ENCODE data around the gene TALDO1.

The TALDO1 gene

DNA sequence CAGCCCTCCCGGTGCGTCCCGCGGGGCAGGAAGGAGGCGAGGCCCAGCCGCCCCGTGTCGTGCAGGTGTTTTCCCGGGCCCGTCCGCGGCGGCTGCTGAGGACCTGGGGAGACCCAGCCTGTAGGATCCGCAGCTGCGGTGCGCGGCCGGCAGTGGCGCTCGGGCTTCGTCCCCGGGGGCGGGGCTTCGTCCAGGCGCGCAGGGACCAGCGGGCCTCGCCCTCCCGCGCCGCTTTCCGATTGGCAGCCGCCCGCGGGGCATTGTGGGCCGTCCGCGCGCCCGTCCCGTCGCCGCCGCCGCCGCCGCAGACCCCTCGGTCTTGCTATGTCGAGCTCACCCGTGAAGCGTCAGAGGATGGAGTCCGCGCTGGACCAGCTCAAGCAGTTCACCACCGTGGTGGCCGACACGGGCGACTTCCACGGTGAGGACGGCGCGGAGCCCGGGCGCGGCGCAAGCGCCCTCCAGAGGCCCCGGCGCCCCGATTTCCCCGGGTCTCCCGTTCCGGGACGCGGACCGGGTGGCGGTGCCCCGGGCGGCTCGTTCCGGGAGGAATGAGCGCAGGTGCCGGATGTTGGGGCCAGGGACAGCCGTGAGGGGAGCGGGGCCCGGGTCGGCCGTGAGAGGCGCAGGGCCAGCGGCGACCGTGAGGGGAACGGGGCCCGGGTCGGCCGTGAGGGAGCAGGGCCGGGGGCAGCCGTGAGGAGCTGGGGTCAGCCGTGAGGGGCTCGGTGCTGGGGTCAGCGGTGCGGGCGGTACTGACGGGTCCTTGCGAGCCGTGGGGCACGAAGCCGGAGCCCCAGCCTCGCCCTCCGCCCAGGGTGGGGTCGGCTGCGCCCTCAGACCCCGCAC is at the start of gene TALDO1:
TSS of gene TALDO1 (plus strand) at position 307 of the 849 bp plus-strand sequence. CDS start at position 325, 18 bp downstream.
- no peak for DNase-seq (ENCODE audit: low read depth)

DNA sequence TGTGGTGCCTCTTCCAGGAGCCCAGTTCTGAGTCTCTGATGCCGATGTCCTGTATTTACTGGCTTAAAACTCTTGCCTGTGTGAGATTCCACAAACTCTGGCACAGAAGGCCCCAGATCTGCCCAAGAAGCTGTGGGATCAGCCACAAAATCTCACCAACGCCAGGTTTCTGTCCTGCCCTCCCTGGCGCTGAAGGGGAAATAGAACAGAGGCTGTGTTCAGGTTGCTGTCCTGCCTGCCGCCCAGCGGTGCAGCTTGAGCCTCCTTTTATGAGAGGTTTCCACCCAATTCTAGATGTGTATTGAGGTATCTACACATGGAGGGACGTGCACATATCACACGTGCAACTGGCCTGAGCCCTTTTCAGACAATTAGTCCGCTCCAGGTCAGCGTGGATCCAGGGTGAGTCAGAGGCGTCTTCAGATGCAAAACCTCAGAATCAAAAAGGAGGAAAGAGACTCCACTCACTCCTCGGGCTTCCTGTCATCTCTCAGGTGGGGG is 49.4 kb upstream of the TALDO1 start:
- no peak for DNase-seq (ENCODE audit: low read depth)

- DNase-seq (ENCODE audit: low read depth): no peak
Measured at GRCh38 chr11:698493-699115, 48.7 kb upstream of the TALDO1 start.

DNA sequence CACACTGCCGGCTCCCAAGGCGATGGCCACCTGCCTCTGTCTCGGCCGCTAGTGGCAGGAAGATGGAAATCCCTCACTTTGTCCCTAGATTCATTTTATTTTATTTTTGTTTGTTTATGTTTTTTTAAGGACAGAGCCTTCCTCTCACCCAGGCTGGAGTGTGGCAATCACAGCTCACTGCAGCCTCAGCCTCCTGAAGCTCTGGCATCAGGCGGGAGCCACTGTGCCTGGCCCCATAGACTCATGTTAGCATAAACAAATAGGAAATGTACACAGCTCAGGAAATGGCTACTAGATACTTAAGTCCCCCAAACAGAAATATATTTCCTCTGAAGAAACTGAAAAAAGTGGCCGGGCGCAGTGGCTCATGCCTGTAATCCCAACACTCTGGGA is 48.2 kb upstream of the TALDO1 start:
- no peak for DNase-seq (ENCODE audit: low read depth)

DNA sequence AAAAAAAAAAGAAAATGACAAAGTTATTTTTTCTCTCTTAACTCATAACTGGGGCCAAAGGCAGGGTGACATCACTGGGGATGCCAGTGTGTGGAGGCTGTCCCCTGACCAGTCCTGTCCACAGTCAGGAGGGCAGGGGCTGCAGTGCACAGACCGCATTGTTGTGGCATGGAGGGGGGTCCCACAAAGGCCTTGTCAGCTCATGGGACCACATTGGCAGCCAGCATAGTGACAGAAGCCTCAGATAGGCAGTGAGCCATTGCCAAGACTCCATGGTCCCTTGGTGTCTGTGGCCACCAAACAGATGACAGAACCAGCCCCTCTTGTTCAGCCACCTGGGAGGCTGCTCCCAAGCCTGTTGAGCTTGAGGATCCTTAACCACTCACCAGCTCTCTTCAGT is 47.5 kb upstream of the TALDO1 start:
- DNase-seq (ENCODE audit: low read depth): no peak

GRCh38 chr11:701741-702461 is 45.4 kb upstream of the TALDO1 start:
- DNase-seq (ENCODE audit: low read depth): no peak

DNA sequence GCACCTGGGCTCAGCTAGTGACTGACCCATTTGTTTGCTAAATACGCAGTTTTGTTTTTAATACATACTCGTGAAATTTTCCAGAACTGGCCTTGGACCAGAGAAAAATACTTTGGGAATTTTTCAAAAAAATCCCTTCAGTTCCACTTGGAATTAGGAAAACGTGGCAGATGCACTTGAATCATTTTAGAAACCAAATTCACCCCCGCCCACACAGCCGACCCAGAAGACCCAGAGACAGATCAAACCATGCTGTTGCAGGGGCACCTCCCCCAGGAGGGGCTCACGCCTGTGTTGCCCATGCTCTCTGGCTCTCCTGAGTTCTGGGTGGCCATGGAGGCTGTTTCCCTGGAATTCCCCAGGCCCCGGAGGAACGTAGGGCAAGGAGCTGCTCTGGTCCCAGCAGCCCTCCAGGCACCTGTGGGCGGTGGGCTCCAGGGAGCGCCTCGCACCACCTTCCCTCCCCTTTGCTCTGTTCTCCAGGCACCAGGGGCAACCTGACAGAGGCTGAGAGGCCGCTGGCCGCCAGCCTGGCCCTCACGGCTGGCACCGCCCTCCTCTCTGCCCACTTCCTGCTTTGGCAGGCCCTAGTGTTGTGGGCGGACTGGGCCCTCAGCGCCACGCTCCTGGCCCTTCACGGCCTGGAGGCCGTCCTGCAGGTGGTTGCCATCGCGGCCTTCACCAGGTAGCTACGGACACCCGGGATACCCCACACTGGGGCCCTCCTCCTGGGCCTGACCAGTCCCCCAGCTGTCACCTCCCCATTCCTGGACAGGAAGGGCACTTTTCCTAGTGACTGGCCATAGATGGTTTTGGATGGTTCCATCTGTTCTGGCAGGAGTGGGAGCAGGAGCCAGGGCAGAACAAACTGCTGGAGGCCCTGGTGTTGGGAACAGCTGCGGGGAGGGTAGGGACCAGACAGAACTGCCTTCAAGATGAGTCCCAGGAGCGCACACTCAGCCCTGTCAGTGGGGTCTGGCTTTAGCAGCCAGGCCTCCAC is 44.5 kb upstream of the TALDO1 start:
- DNase-seq (ENCODE audit: low read depth): no peak

DNA sequence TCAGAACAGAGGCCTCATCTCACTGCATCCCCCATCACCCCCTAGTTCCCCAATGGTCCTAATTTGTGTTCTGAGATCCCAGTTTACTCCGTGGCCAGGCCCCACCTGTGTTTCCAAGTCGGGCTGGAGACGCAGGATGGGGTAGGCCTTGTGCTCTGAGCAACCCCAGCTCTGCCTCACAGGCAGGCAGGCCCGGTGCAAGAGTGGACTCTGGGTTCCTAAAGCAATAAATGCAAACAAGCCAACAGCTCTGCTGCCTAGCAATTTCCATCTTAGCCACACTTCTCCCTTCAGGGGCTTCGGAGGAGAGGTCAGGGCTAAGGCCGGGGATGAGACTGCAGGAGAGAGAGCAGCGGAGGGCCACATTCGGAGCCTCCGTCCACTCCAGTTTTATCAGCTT is 43.8 kb upstream of the TALDO1 start:
- DNase-seq (ENCODE audit: low read depth): no peak

DNA sequence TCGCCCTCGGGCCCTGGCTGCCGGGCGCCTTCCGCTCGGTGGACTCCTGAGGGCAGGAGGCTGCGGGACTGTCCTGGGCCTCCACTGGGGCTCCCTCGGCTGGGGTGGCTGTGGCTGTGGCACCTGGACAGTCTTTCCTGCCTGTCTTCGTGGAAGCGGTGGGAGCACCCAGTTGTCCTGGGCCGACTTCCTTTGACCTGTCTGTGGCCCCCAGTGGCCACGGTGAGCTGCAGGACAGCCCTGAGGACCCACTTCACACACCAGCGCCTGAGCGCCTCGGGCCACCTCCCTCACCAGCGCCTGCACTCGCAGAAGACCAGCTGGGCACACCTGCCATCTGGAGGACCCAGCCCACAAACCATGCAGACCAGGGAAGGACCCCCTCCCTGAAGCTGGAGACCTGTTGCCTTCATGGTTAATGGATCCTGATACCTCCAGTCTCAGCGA is 43.0 kb upstream of the TALDO1 start:
- DNase-seq (ENCODE audit: low read depth): no peak

GRCh38 chr11:704781-705645 is 42.3 kb upstream of the TALDO1 start:
- no peak for DNase-seq (ENCODE audit: low read depth)

DNA sequence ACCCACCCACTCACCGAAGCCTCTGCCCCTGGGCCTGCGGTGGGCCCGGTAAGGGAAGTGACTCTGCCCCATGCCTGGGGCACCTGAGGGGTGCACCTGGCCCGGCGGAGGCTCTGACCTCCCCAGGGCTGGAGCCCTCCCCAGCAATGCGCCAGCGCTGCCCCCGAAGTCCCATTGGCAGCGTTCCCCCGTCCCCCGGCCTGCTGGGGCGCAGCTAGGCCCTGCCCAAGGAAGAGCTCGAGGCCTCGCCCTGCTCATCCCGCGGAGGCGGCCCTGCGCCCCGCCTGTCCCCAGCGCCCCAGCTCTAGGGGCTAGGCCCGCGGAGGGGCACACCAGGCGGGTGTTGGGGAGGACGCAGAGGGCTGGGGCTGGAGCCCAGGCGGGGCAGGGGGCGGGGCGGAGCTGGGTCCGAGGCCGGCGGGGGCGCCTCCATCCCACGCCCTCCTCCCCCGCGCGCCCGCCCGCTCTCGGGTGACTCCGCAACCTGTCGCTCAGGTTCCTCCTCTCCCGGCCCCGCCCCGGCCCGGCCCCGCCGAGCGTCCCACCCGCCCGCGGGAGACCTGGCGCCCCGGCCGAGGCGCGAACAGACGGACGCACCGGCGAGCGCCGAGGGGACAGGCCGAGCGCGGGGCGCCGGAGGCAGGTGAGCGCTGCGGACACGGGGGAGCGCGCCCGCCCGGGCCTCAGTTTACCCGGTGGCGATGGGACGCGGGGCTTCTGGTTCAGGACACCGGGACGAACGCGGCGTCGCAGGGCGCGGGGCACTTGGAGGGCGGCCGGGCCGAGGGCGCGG is 41.4 kb upstream of the TALDO1 start, which contains the start of gene EPS8L2:
TSS of gene EPS8L2 (plus strand) at position 586 of the 793 bp plus-strand sequence. CDS start 3,177 bp downstream, outside the sequence.
- DNase-seq (ENCODE audit: low read depth): no peak

GRCh38 chr11:706439-706956 is 40.8 kb upstream of the TALDO1 start:
- no peak for DNase-seq (ENCODE audit: low read depth)

DNA sequence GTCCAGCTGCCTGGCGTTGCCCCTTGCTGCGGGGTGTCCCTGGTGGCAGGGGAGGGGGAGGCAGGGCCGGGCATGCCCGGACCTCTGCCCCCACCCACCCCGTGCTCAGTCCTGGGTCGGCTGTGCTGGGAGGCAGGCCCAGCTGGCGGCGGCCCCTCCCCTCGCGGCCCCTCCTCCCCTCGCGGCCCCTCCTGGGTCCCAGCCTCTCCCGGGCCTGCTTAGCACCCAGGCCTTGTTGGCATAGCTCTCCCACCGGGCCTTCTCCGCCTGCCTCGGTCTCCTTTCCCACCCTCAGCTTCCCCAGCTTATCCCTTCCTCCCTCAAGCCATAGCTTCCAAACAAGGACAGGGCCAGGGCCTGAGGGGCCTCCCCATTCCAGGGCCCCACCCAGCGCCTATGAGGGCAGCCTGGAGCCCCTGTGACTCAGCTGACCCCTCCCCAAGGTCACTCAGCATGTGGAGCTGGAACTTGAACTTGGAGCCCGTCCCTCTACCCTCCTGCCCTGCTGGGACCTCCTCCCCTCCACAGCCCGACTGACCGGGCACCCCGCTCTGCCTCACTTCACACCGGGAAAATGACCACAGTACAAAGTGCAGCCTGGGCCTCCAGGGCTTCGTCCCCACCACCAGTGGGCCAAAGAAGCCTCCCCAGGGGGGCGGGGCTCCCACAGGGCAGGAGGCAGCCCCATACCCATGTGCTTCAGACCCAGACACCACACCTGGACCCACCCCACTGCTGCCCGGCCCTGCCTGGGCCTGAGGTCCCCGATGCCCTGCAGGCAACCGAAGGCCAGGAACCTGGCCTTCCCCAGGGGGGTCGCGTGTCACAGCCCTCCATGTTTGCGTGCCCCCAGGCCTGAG is 40.1 kb upstream of the TALDO1 start:
- no peak for DNase-seq (ENCODE audit: low read depth)

DNA sequence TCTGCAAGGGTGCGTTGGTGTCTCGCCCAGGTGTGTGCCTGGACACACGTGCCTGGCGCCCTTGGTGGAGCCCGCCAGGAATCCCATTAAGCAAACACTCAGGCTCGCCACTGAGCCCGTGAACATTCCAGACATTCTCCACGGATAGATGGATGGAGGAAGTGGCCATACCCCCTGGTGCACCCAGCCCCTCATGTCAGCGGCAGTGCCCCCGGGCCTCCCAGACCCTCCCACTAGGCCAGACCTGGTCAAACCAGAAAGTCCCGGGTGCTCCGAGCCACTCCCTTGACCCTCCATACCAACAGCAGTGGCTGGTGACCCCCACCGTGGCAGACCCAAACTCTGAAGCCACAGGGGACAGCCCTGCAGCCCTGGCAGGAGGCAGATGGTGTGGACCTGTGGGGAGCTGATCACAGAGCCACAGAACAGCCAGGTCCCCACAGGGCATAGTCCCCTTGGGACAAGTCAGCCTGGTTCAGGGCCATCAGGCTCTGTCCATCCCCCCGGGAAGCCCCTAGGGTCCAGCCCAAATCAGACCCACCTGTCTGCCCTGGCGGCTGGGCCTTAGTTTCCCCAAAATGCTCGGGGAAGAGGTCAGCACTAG is 39.3 kb upstream of the TALDO1 start:
- DNase-seq (ENCODE audit: low read depth): no peak

DNA sequence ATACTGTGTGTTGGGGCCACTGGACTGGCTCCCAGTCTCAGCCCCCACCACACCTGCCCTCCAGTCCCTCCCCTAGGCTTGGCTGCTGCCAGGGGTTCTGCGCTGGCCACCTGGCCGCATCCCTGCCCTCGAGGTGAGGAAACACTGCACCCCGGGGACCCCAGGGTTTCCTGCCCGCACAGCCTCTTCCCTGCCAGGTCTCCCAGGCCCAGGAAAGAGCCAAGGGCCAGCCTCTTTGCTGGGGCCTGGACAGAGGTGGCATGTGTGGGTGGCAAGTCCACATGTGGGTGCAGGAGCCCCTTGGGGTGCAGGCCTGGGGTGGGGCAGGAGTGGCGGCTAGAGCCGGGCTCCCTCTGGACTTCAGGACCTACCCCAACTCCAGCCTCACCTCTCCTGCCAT is 38.8 kb upstream of the TALDO1 start:
- no peak for DNase-seq (ENCODE audit: low read depth)

DNA sequence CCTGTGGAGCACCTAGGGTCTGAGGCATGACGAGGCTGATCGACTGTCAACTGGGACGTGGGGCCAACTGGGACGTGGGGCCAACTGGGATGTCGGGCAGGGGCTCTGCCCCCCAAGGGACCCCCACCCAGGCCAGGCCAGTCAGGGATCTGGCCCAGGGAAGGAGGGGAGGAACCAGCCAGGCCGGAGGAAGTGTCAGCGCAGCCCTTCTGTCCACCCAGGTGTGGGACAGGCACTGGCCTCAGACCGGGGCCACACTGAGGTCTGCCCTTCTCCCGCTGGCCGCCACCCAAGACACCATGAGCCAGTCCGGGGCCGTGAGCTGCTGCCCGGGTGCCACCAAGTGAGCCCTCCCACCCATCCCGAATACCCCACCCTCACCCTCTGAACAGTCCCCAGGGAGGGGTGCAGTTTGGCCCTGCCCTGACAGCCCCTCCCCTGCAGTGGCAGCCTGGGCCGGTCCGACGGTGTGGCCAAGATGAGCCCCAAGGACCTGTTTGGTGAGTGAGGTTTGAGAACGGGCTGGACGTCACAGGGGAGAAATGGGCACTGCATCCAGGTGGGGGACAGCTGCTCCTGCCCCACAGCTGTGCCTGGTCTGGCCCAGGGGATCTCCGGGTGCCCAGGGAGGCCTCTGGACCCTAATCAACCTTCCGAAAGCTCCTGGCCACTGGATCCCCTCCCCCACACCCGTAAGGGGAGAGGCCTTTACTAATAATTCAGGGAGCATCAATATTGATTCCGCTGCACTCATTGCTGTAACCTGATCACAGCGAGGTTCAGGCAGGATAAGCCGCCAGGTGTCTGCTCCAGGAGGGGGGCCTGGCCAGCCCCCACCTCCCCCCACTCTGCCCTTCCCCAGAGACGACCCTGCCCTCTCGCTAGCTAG is 37.9 kb upstream of the TALDO1 start:
- DNase-seq (ENCODE audit: low read depth): no peak

DNA sequence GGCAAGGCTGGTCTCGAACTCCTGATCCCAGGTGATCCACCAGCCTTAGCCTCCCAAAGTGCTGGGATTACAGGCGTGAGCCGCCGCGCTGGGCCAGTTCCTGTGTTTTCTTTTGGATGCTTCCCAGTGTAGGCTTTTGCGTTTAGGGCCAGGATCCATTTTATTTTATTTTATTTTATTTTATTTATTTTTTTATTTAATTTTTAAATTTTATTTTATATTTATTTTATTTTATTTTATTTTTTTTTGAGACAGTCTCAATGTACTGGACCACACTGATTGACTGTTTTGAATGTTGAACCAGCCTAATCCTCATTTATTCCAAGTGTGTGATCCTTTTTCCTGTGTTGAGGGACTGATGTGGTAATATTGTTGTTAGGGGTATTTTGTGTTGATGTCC is 32.8 kb upstream of the TALDO1 start:
- DNase-seq (ENCODE audit: low read depth): no peak
